ENCODE results near the gene ZC3HAV1. TPM values are rescaled to one million over a fixed set of nuclear protein-coding genes. Genes with fewer than 3 reads are reported as not detected.
"Not testable (repeated sequence)": the region's sequence is repeated elsewhere in the genome, so short reads cannot be mapped to it uniquely, and the experiment has no call there.

The ZC3HAV1 gene
- polyA plus RNA-seq, 2 donors = 7.6 TPM

GRCh38 chr7:139079861-139080260, 29.7 kb downstream of the ZC3HAV1 start:
- H3K4me3 ChIP-seq (ENCODE audit: low read depth in 1 of 2, low read length in 2 of 2) = no peak overlapping the region
- peaks cover 10 to 28% of the 10 kb centered on the region in 2 donors for H3K36me3 ChIP-seq (ENCODE audit: control insufficient read depth in 2 of 2, insufficient read depth in 2 of 2, low read length in 1 of 2)
- H3K27me3 ChIP-seq (ENCODE audit: control insufficient read depth in 1 of 2, insufficient read depth in 2 of 2, low read length in 2 of 2) = no peaks in the 10 kb centered on the region
- H3K4me1 ChIP-seq (ENCODE audit: control insufficient read depth in 2 of 2, insufficient read depth in 2 of 2, low read length in 1 of 2) = peaks cover 2 to 4% of the 10 kb centered on the region in 2 donors
- H3K27ac ChIP-seq (ENCODE audit: low read depth in 2 of 2, low read length in 1 of 2) = no peak overlapping the region
- 94 to 95% methylated on average over 15 of the region's 15 CpGs for WGBS, 2 donors
- no peaks in the 10 kb centered on the region for H3K9me3 ChIP-seq (ENCODE audit: control insufficient read depth in 2 of 2, insufficient read depth in 1 of 2, low read depth in 1 of 2, low read length in 1 of 2)

GRCh38 chr7:139078911-139079310, 30.6 kb downstream of the ZC3HAV1 start:
- H3K27ac ChIP-seq (ENCODE audit: low read depth in 2 of 2, low read length in 1 of 2) = no peak overlapping the region
- H3K36me3 ChIP-seq (ENCODE audit: control insufficient read depth in 2 of 2, insufficient read depth in 2 of 2, low read length in 1 of 2) = peaks cover 9 to 28% of the 10 kb centered on the region in 2 donors
- H3K27me3 ChIP-seq (ENCODE audit: control insufficient read depth in 1 of 2, insufficient read depth in 2 of 2, low read length in 2 of 2) = no peaks in the 10 kb centered on the region
- no peaks in the 10 kb centered on the region for H3K9me3 ChIP-seq (ENCODE audit: control insufficient read depth in 2 of 2, insufficient read depth in 1 of 2, low read depth in 1 of 2, low read length in 1 of 2)
- peaks cover 2 to 4% of the 10 kb centered on the region in 2 donors for H3K4me1 ChIP-seq (ENCODE audit: control insufficient read depth in 2 of 2, insufficient read depth in 2 of 2, low read length in 1 of 2)
- 90 to 91% methylated on average over 1 of the region's 1 CpG for whole genome bisulfite sequencing, 2 donors
- no peak overlapping the region for H3K4me3 ChIP-seq (ENCODE audit: low read depth in 1 of 2, low read length in 2 of 2)

DNA sequence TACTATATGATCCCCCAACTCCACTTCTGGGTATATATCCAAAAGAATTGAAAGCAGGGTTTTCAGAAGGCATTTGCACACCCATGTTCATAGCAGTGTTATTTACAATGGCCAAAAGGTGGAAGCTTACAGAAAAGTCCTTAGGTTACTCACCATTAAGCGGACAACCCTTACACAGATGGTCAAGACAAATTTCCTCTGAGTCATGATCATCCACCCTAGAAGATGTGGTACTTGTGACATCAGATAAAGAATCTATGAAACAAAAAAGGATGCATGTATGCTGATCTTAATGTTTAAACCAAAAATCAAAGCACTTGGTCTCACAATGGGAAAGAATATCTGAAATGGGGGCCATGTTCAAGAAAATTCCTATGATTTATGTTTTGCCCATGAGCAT, 31.1 kb downstream of the ZC3HAV1 start:
- peaks cover 2 to 4% of the 10 kb centered on the region in 2 donors for H3K4me1 ChIP-seq (ENCODE audit: control insufficient read depth in 2 of 2, insufficient read depth in 2 of 2, low read length in 1 of 2)
- 88 to 92% methylated on average over 1 of the region's 1 CpG for WGBS, 2 donors
- H3K27ac ChIP-seq (ENCODE audit: low read depth in 2 of 2, low read length in 1 of 2) = no peak overlapping the region

GRCh38 chr7:139077706-139078105, 31.8 kb downstream of the ZC3HAV1 start:
- 87% methylated on average over 5 of the region's 5 CpGs for WGBS, 2 donors
- not testable (repeated sequence) for H3K4me1 ChIP-seq (ENCODE audit: control insufficient read depth in 2 of 2, insufficient read depth in 2 of 2, low read length in 1 of 2); H3K27ac ChIP-seq (ENCODE audit: low read depth in 2 of 2, low read length in 1 of 2)

More for the DNA sequence above, 31.1 kb downstream of the ZC3HAV1 start:
- Histone ChIP-seq H3K36me3 (ENCODE audit: control insufficient read depth in 2 of 2, insufficient read depth in 2 of 2, low read length in 1 of 2) (peaks cover 9 to 26% of the 10 kb centered on the region in 2 donors), H3K4me3 (ENCODE audit: low read depth in 1 of 2, low read length in 2 of 2) (no peak overlapping the region), H3K9me3 (ENCODE audit: control insufficient read depth in 2 of 2, insufficient read depth in 1 of 2, low read depth in 1 of 2, low read length in 1 of 2) (no peaks in the 10 kb centered on the region), H3K27me3 (ENCODE audit: control insufficient read depth in 1 of 2, insufficient read depth in 2 of 2, low read length in 2 of 2) (no peaks in the 10 kb centered on the region)

DNA sequence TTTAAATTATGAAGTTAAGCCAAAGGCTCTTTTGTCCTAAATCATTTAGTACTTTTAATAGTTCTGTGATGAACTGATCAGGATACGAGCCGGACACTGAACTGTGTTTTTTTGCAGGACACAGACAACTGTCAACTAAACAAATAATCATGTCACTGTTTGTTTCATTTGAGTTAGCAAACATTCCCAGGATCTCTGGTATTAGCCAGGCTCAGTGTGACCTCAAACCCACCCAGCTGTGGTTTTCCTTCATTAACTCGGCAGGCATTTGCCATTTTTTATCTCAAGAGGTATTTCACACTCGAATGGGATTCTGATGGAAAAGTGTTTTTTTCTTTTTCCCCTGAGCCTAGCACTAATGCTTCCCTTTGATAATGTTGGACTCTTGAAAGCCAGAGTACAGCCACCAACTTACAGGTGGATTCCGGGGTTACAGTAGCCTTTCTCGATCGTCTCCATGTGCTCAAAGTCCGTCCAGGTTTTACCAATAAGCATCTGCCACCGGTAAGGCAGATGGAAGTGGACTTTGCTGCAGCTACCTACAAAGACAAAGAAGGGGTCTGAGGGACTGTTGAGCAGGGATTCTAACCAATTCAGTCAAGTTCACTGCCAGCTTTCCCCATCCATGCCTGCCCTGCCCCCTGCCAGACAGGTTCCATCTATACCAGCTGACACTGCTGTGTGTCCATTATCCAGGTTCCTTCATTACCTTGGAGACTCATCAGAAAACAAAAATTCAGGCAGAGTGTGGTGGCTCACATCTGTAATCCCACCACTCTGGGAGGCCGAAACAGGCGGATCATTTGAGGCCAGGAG, 33.4 kb downstream of the ZC3HAV1 start:
- WGBS, 2 donors = 85 to 86% methylated on average over 11 of the region's 11 CpGs
- no peak overlapping the region for H3K4me3 ChIP-seq (ENCODE audit: low read depth in 1 of 2, low read length in 2 of 2)
- no peak overlapping the region for H3K27ac ChIP-seq (ENCODE audit: low read depth in 2 of 2, low read length in 1 of 2)

More at GRCh38 chr7:139077706-139078105, 31.8 kb downstream of the ZC3HAV1 start:
- H3K36me3 ChIP-seq (ENCODE audit: control insufficient read depth in 2 of 2, insufficient read depth in 2 of 2, low read length in 1 of 2) = peaks cover 9 to 26% of the 10 kb centered on the region in 2 donors
- H3K27me3 ChIP-seq (ENCODE audit: control insufficient read depth in 1 of 2, insufficient read depth in 2 of 2, low read length in 2 of 2); H3K4me3 ChIP-seq (ENCODE audit: low read depth in 1 of 2, low read length in 2 of 2); H3K9me3 ChIP-seq (ENCODE audit: control insufficient read depth in 2 of 2, insufficient read depth in 1 of 2, low read depth in 1 of 2, low read length in 1 of 2): not testable (repeated sequence)

GRCh38 chr7:139075031-139075652, 34.4 kb downstream of the ZC3HAV1 start:
- Histone ChIP-seq H3K36me3 (ENCODE audit: control insufficient read depth in 2 of 2, insufficient read depth in 2 of 2, low read length in 1 of 2) (peaks cover 6 to 32% of the 10 kb centered on the region in 2 donors), H3K9me3 (ENCODE audit: control insufficient read depth in 2 of 2, insufficient read depth in 1 of 2, low read depth in 1 of 2, low read length in 1 of 2) (no peaks in the 10 kb centered on the region), H3K4me3 (ENCODE audit: low read depth in 1 of 2, low read length in 2 of 2) (no peak overlapping the region), H3K27me3 (ENCODE audit: control insufficient read depth in 1 of 2, insufficient read depth in 2 of 2, low read length in 2 of 2) (no peaks in the 10 kb centered on the region), H3K4me1 (ENCODE audit: control insufficient read depth in 2 of 2, insufficient read depth in 2 of 2, low read length in 1 of 2) (no peaks in the 10 kb centered on the region), H3K27ac (ENCODE audit: low read depth in 2 of 2, low read length in 1 of 2) (peak overlapping the region; percentile 55 to 60)
- WGBS, 2 donors = 38 to 40% methylated on average over 9 of the region's 9 CpGs

More for the DNA sequence above, 33.4 kb downstream of the ZC3HAV1 start:
- Histone ChIP-seq H3K36me3 (ENCODE audit: control insufficient read depth in 2 of 2, insufficient read depth in 2 of 2, low read length in 1 of 2) (peaks cover 9 to 36% of the 10 kb centered on the region in 2 donors), H3K4me1 (ENCODE audit: control insufficient read depth in 2 of 2, insufficient read depth in 2 of 2, low read length in 1 of 2) (peaks cover 2 to 4% of the 10 kb centered on the region in 2 donors), H3K9me3 (ENCODE audit: control insufficient read depth in 2 of 2, insufficient read depth in 1 of 2, low read depth in 1 of 2, low read length in 1 of 2) (no peaks in the 10 kb centered on the region), H3K27me3 (ENCODE audit: control insufficient read depth in 1 of 2, insufficient read depth in 2 of 2, low read length in 2 of 2) (no peaks in the 10 kb centered on the region)

- peaks cover 0 to 25% of the 10 kb centered on the region in 2 donors for H3K36me3 ChIP-seq (ENCODE audit: control insufficient read depth in 2 of 2, insufficient read depth in 2 of 2, low read length in 1 of 2)
- H3K4me1 ChIP-seq (ENCODE audit: control insufficient read depth in 2 of 2, insufficient read depth in 2 of 2, low read length in 1 of 2) = no peaks in the 10 kb centered on the region
- H3K4me3 ChIP-seq (ENCODE audit: low read depth in 1 of 2, low read length in 2 of 2) = no peak overlapping the region
- no peaks in the 10 kb centered on the region for H3K9me3 ChIP-seq (ENCODE audit: control insufficient read depth in 2 of 2, insufficient read depth in 1 of 2, low read depth in 1 of 2, low read length in 1 of 2)
- H3K27ac ChIP-seq (ENCODE audit: low read depth in 2 of 2, low read length in 1 of 2) = no peak overlapping the region
- 78 to 80% methylated on average over 8 of the region's 8 CpGs for WGBS, 2 donors
- H3K27me3 ChIP-seq (ENCODE audit: control insufficient read depth in 1 of 2, insufficient read depth in 2 of 2, low read length in 2 of 2) = no peaks in the 10 kb centered on the region
Measured at GRCh38 chr7:139072796-139073195, 36.7 kb downstream of the ZC3HAV1 start.

- WGBS, 2 donors = 81 to 85% methylated on average over 3 of the region's 3 CpGs
- H3K4me3 ChIP-seq (ENCODE audit: low read depth in 1 of 2, low read length in 2 of 2) = no peak overlapping the region
- H3K27me3 ChIP-seq (ENCODE audit: control insufficient read depth in 1 of 2, insufficient read depth in 2 of 2, low read length in 2 of 2) = no peaks in the 10 kb centered on the region
- no peaks in the 10 kb centered on the region for H3K4me1 ChIP-seq (ENCODE audit: control insufficient read depth in 2 of 2, insufficient read depth in 2 of 2, low read length in 1 of 2)
- no peaks in the 10 kb centered on the region for H3K9me3 ChIP-seq (ENCODE audit: control insufficient read depth in 2 of 2, insufficient read depth in 1 of 2, low read depth in 1 of 2, low read length in 1 of 2)
- no peak overlapping the region for H3K27ac ChIP-seq (ENCODE audit: low read depth in 2 of 2, low read length in 1 of 2)
- H3K36me3 ChIP-seq (ENCODE audit: control insufficient read depth in 2 of 2, insufficient read depth in 2 of 2, low read length in 1 of 2) = peaks cover 0 to 27% of the 10 kb centered on the region in 2 donors
Measured at GRCh38 chr7:139071680-139072079, 37.8 kb downstream of the ZC3HAV1 start.

- peaks cover 6 to 34% of the 10 kb centered on the region in 2 donors for H3K36me3 ChIP-seq (ENCODE audit: control insufficient read depth in 2 of 2, insufficient read depth in 2 of 2, low read length in 1 of 2)
- H3K4me3 ChIP-seq (ENCODE audit: low read depth in 1 of 2, low read length in 2 of 2) = no peak overlapping the region
- H3K9me3 ChIP-seq (ENCODE audit: control insufficient read depth in 2 of 2, insufficient read depth in 1 of 2, low read depth in 1 of 2, low read length in 1 of 2) = no peaks in the 10 kb centered on the region
- no peaks in the 10 kb centered on the region for H3K4me1 ChIP-seq (ENCODE audit: control insufficient read depth in 2 of 2, insufficient read depth in 2 of 2, low read length in 1 of 2)
- no peaks in the 10 kb centered on the region for H3K27me3 ChIP-seq (ENCODE audit: control insufficient read depth in 1 of 2, insufficient read depth in 2 of 2, low read length in 2 of 2)
- WGBS, 2 donors = 93 to 94% methylated on average over 9 of the region's 9 CpGs
- no peak overlapping the region for H3K27ac ChIP-seq (ENCODE audit: low read depth in 2 of 2, low read length in 1 of 2)
Measured at GRCh38 chr7:139068544-139069399, 40.7 kb downstream of the ZC3HAV1 start.
